ENCODE data around the gene SHKBP1.

SHKBP1 gene

DNA sequence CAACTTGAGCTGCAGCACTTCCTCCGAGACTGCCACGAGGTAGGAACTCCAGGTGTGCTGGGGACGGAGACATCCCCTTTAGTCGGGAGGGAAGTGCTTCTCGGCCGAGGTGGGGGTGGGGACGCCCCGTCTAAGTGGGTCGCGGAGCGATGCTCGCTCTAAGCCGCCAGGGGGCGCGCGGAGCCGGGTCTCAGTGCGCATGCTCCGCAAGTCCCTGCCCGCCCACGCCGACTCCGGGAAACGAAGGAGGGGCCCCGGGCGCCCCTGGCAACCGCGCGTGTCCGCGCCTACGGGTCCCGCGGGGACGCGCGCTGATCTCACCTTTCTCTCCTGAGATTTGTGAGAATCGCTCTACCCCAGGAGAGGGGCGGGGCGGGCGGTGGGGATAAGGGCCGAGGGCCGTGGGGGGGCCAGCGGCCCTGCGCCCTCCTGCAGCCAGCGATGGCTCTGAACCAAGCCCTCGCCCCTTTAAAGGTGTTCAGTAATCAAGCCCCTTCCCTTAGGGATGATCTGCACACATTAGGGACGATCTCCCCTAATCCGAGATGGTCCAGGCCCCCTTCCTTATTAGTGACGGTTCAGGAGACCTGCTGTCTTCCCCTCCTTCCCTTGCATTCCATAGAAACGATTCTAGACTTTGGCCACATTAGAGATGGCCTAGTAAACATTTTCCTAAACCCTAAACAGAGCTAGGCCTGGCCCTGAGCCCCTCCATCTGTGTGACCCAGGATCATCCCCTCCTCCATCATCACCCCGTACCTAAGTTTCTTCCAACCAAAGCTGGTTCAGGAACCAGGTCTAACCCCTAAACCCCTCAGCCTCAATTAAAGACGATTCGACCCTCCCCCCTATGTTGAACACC is 47.3 kb upstream of the SHKBP1 start:
- Histone ChIP-seq H3K18ac (ENCODE audit: low read depth in 1 of 2, low read length in 2 of 2) (no peak overlapping the region), H3K9ac (ENCODE audit: low read length) (peak overlapping the region; percentile 62), H2AK5ac (ENCODE audit: low read length, severe bottlenecking) (no peak overlapping the region), H3K4me2 (ENCODE audit: low read length, poor library complexity, severe bottlenecking) (peak overlapping the region; percentile 86), H2BK120ac (ENCODE audit: low read depth, low read length) (no peak overlapping the region), H2BK15ac (ENCODE audit: low read depth, poor library complexity, severe bottlenecking) (no peak overlapping the region), H3K14ac (ENCODE audit: low read length in 2 of 2) (peak overlapping the region in 1 of 2 experiments; percentile 58), H3K4me1 (ENCODE audit: control insufficient read depth, insufficient read depth, low read depth, low read length) (peaks cover 15% of the 10 kb centered on the region), H3K36me3 (ENCODE audit: control insufficient read depth in 1 of 2, insufficient read depth in 2 of 2, low read depth in 1 of 2, low read length in 2 of 2) (no peaks in the 10 kb centered on the region), H3K9me3 (ENCODE audit: control insufficient read depth, low read length) (no peaks in the 10 kb centered on the region), H4K91ac (ENCODE audit: low read length) (no peak overlapping the region), H3K27ac (ENCODE audit: low read length, poor library complexity, severe bottlenecking) (no peak overlapping the region), H2AFZ (ENCODE audit: low read depth, low read length) (peak overlapping the region; percentile 48), H2BK5ac (ENCODE audit: low read depth, low read length, poor library complexity, severe bottlenecking) (no peak overlapping the region), H3K4ac (ENCODE audit: low read depth in 1 of 2, low read length in 2 of 2) (peak overlapping the region in 1 of 2 experiments; percentile 67), H4K8ac (ENCODE audit: low read length) (peak overlapping the region; percentile 48), H2BK12ac (ENCODE audit: low read length in 2 of 2) (peak overlapping the region in 1 of 2 experiments; percentile 45), H3K23ac (ENCODE audit: low read length in 2 of 2) (no peak overlapping the region), H3K4me3 (ENCODE audit: insufficient read depth in 1 of 2, low read depth in 1 of 2, low read length in 2 of 2) (peak overlapping the region; percentile 46 to 73), H3K79me1 (replicated peaks; ENCODE audit: low read length, poor library complexity, severe bottlenecking) (no peaks in the 10 kb centered on the region), H3K27me3 (ENCODE audit: control insufficient read depth in 1 of 2, insufficient read depth in 1 of 2, low read length in 2 of 2) (peaks cover 59 to 62% of the 10 kb centered on the region in 2 experiments)
- DNase-seq: peak; percentile 66
- WGBS: 6% methylated on average over 41 of the region's 54 CpGs

DNA sequence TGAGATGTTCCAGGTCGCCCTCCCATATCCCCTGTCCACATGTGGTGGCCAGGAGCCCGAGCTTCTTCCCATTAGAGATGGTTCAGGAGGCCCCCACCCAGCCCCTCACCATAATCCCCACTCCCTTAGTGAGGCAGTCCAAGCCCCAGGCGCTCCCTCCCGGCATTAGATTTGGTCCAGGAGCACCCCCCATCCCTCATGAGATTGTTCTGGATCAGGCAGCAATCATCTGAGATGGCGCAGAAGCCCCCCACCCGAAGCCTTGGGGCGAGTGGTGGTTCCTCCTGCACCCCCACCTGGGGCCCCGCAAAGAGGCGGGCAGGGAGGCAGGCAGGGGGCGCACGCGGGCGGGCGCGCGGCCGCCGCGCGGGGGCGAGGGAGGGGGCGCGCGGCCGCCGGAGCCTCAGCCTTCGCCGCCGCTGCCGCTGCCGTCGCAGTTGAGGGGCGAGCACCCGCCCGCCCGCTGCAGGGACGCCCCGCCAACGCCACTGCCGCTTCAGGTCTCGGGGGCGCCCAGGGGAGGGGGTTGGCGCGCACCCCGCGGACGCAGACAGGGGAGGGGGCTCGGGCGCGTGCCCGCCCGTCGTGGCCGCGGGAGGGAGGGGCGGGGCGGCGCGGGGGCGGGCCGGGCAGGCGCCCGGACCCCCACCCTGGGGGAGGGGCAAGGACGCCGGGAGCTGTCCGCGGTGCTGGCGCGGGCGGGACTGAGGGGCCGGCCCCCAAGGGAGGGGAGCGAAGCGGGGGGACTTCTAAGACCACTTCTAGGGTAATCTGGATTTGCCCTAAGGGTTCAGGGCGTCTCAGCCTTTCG is 46.4 kb upstream of the SHKBP1 start:
- no peak overlapping the region for H3K9ac ChIP-seq (ENCODE audit: low read length)
- no peak overlapping the region for H4K8ac ChIP-seq (ENCODE audit: low read length)
- no peaks in the 10 kb centered on the region for H3K79me1 ChIP-seq (replicated peaks; ENCODE audit: low read length, poor library complexity, severe bottlenecking)
- peak overlapping the region in 1 of 2 experiments; percentile 27 for H3K4me3 ChIP-seq (ENCODE audit: insufficient read depth in 1 of 2, low read depth in 1 of 2, low read length in 2 of 2)
- H3K27ac ChIP-seq (ENCODE audit: low read length, poor library complexity, severe bottlenecking): no peak overlapping the region
- peaks cover 15% of the 10 kb centered on the region for H3K4me1 ChIP-seq (ENCODE audit: control insufficient read depth, insufficient read depth, low read depth, low read length)
- H2BK12ac ChIP-seq (ENCODE audit: low read length in 2 of 2): no peak overlapping the region
- H2BK15ac ChIP-seq (ENCODE audit: low read depth, poor library complexity, severe bottlenecking): no peak overlapping the region
- H2AFZ ChIP-seq (ENCODE audit: low read depth, low read length): no peak overlapping the region
- no peak overlapping the region for H3K14ac ChIP-seq (ENCODE audit: low read length in 2 of 2)
- H2BK120ac ChIP-seq (ENCODE audit: low read depth, low read length): no peak overlapping the region
- H3K36me3 ChIP-seq (ENCODE audit: control insufficient read depth in 1 of 2, insufficient read depth in 2 of 2, low read depth in 1 of 2, low read length in 2 of 2): no peaks in the 10 kb centered on the region
- 3% methylated on average over 41 of the region's 75 CpGs for WGBS
- H3K9me3 ChIP-seq (ENCODE audit: control insufficient read depth, low read length): no peaks in the 10 kb centered on the region
- H3K23ac ChIP-seq (ENCODE audit: low read length in 2 of 2): no peak overlapping the region
- H4K91ac ChIP-seq (ENCODE audit: low read length): no peak overlapping the region
- H3K18ac ChIP-seq (ENCODE audit: low read depth in 1 of 2, low read length in 2 of 2): peak overlapping the region in 1 of 2 experiments; percentile 8
- no peak for DNase-seq
- H3K4me2 ChIP-seq (ENCODE audit: low read length, poor library complexity, severe bottlenecking): peak overlapping the region; percentile 40
- H3K4ac ChIP-seq (ENCODE audit: low read depth in 1 of 2, low read length in 2 of 2): no peak overlapping the region
- H2AK5ac ChIP-seq (ENCODE audit: low read length, severe bottlenecking): no peak overlapping the region
- peaks cover 56 to 62% of the 10 kb centered on the region in 2 experiments for H3K27me3 ChIP-seq (ENCODE audit: control insufficient read depth in 1 of 2, insufficient read depth in 1 of 2, low read length in 2 of 2)
- H2BK5ac ChIP-seq (ENCODE audit: low read depth, low read length, poor library complexity, severe bottlenecking): no peak overlapping the region

DNA sequence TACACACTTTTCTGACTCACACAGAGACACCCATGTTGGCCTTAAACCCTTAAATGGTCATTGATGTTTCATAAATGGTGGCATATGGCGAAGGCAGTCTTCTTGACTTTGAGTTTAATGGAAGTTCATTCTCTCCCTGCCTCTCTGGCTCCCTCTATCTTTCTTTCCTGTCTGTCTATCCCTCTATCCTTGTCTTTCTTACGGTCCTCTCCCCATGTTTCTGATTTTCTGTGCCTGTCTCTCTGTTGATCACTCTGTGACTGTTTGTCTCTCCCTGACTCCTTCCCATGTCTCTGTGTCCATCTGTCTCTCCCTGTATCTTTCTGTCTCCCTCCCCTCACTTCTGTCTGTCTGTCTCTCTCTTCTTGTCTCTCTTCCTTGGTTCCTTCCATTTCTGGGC is 43.2 kb upstream of the SHKBP1 start:
- Histone ChIP-seq H3K27ac (ENCODE audit: low read length, poor library complexity, severe bottlenecking) (no peak overlapping the region), H3K9ac (ENCODE audit: low read length) (no peak overlapping the region), H3K4ac (ENCODE audit: low read depth in 1 of 2, low read length in 2 of 2) (no peak overlapping the region), H2BK12ac (ENCODE audit: low read length in 2 of 2) (no peak overlapping the region), H3K4me2 (ENCODE audit: low read length, poor library complexity, severe bottlenecking) (no peak overlapping the region), H3K79me1 (replicated peaks; ENCODE audit: low read length, poor library complexity, severe bottlenecking) (no peaks in the 10 kb centered on the region), H4K91ac (ENCODE audit: low read length) (no peak overlapping the region), H2BK5ac (ENCODE audit: low read depth, low read length, poor library complexity, severe bottlenecking) (no peak overlapping the region), H3K4me1 (ENCODE audit: control insufficient read depth, insufficient read depth, low read depth, low read length) (peaks cover 13% of the 10 kb centered on the region), H2BK15ac (ENCODE audit: low read depth, poor library complexity, severe bottlenecking) (no peak overlapping the region), H3K23ac (ENCODE audit: low read length in 2 of 2) (no peak overlapping the region), H3K18ac (ENCODE audit: low read depth in 1 of 2, low read length in 2 of 2) (no peak overlapping the region), H2BK120ac (ENCODE audit: low read depth, low read length) (no peak overlapping the region), H2AK5ac (ENCODE audit: low read length, severe bottlenecking) (no peak overlapping the region), H4K8ac (ENCODE audit: low read length) (no peak overlapping the region), H3K9me3 (ENCODE audit: control insufficient read depth, low read length) (no peaks in the 10 kb centered on the region), H3K4me3 (ENCODE audit: insufficient read depth in 1 of 2, low read depth in 1 of 2, low read length in 2 of 2) (no peak overlapping the region), H3K14ac (ENCODE audit: low read length in 2 of 2) (no peak overlapping the region), H3K36me3 (ENCODE audit: control insufficient read depth in 1 of 2, insufficient read depth in 2 of 2, low read depth in 1 of 2, low read length in 2 of 2) (no peaks in the 10 kb centered on the region), H3K27me3 (ENCODE audit: control insufficient read depth in 1 of 2, insufficient read depth in 1 of 2, low read length in 2 of 2) (peaks cover 49 to 54% of the 10 kb centered on the region in 2 experiments), H2AFZ (ENCODE audit: low read depth, low read length) (no peak overlapping the region)
- WGBS: 87% methylated on average over 2 of the region's 2 CpGs
- no peak for DNase-seq

DNA sequence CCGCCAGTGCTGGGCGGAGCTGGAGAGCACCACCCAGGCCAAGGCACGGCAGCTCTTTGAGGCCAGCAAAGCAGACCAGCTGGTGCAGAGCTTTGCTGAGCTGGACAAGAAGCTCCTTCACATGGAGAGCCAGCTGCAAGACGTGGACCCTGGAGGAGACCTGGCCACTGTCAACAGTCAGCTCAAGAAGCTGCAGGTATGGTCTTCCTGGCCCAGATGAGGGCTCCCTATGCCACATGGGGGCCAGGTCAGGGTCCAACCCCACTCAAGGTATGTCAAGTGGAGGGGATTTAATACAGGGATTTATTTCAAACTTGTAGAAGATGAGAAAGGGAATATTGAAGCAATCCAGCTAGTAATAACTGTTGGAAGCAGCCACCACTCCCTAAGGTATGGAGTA is 42.5 kb upstream of the SHKBP1 start:
- Histone ChIP-seq H4K91ac (ENCODE audit: low read length) (no peak overlapping the region), H3K4ac (ENCODE audit: low read depth in 1 of 2, low read length in 2 of 2) (no peak overlapping the region), H3K18ac (ENCODE audit: low read depth in 1 of 2, low read length in 2 of 2) (no peak overlapping the region), H3K23ac (ENCODE audit: low read length in 2 of 2) (no peak overlapping the region), H2BK120ac (ENCODE audit: low read depth, low read length) (no peak overlapping the region), H3K27ac (ENCODE audit: low read length, poor library complexity, severe bottlenecking) (no peak overlapping the region), H4K8ac (ENCODE audit: low read length) (no peak overlapping the region), H3K4me2 (ENCODE audit: low read length, poor library complexity, severe bottlenecking) (no peak overlapping the region), H3K14ac (ENCODE audit: low read length in 2 of 2) (no peak overlapping the region), H2AFZ (ENCODE audit: low read depth, low read length) (no peak overlapping the region), H3K27me3 (ENCODE audit: control insufficient read depth in 1 of 2, insufficient read depth in 1 of 2, low read length in 2 of 2) (peaks cover 49 to 54% of the 10 kb centered on the region in 2 experiments), H2AK5ac (ENCODE audit: low read length, severe bottlenecking) (no peak overlapping the region), H3K4me1 (ENCODE audit: control insufficient read depth, insufficient read depth, low read depth, low read length) (peaks cover 10% of the 10 kb centered on the region), H3K4me3 (ENCODE audit: insufficient read depth in 1 of 2, low read depth in 1 of 2, low read length in 2 of 2) (no peak overlapping the region), H2BK12ac (ENCODE audit: low read length in 2 of 2) (no peak overlapping the region), H3K79me1 (replicated peaks; ENCODE audit: low read length, poor library complexity, severe bottlenecking) (no peaks in the 10 kb centered on the region), H2BK5ac (ENCODE audit: low read depth, low read length, poor library complexity, severe bottlenecking) (no peak overlapping the region), H3K9me3 (ENCODE audit: control insufficient read depth, low read length) (no peaks in the 10 kb centered on the region), H2BK15ac (ENCODE audit: low read depth, poor library complexity, severe bottlenecking) (no peak overlapping the region), H3K36me3 (ENCODE audit: control insufficient read depth in 1 of 2, insufficient read depth in 2 of 2, low read depth in 1 of 2, low read length in 2 of 2) (no peaks in the 10 kb centered on the region), H3K9ac (ENCODE audit: low read length) (no peak overlapping the region)
- no peak for DNase-seq
- WGBS: 70% methylated on average over 4 of the region's 4 CpGs

Measured in mesenchymal stem cell (in vitro differentiated cells and primary cell).